RWPE2 (cell line): ENCODE results near the gene FBLN7.

Experiments
- ATAC-seq: fragments of 200-7000 bp; cut with Tn5 transposase; 3 replicates; pipeline ENCODE4 v1.9.1; 2021; ENCODE audit warnings: low read depth
- DNase-seq: peaks from one replicate; pipeline ENCODE4 v3.0.0-alpha.2; 2020; ENCODE audit warnings: low spot score
- H3K27ac ChIP-seq: fragments of 450-650 bp; 2 replicates; pipeline ENCODE4 v1.5.1; 2017; ENCODE audit warnings: mild to moderate bottlenecking; ENCODE audit not compliant: poor library complexity, severe bottlenecking
- H3K27me3 ChIP-seq: fragments of 250-450 bp; sonication (Bioruptor Pico); 2 replicates; pipeline ENCODE4 v1.5.1; 2021; ENCODE audit warnings: mild to moderate bottlenecking, moderate library complexity; ENCODE audit not compliant: insufficient read depth, poor library complexity, severe bottlenecking
- H3K36me3 ChIP-seq: fragments of 250-450 bp; sonication (Bioruptor Pico); 2 replicates; pipeline ENCODE4 v1.5.1; 2020; ENCODE audit warnings: low read depth, mild to moderate bottlenecking, moderate library complexity
- H3K4me1 ChIP-seq: fragments of 250-450 bp; sonication (Bioruptor Pico); 2 replicates; pipeline ENCODE4 v1.5.1; 2021; ENCODE audit warnings: mild to moderate bottlenecking, moderate library complexity; ENCODE audit not compliant: insufficient read depth, poor library complexity, severe bottlenecking
- H3K4me3 ChIP-seq: fragments of 250-450 bp; sonication (Bioruptor Pico); 2 replicates; pipeline ENCODE4 v1.5.1; 2021; ENCODE audit warnings: mild to moderate bottlenecking, moderate library complexity; ENCODE audit not compliant: severe bottlenecking
- H3K9me3 ChIP-seq: fragments of 250-450 bp; sonication (Bioruptor Pico); 2 replicates; pipeline ENCODE4 v1.5.1; 2021; ENCODE audit warnings: mild to moderate bottlenecking, moderate library complexity; ENCODE audit not compliant: severe bottlenecking
- TF ChIP-seq, protein P1 (sequence below): fragments of 450-650 bp; IDR thresholded peaks from one replicate; pipeline ENCODE4 v1.5.1; 2017; ENCODE audit warnings: mild to moderate bottlenecking, moderate library complexity; ENCODE audit not compliant: poor library complexity, severe bottlenecking

The FBLN7 gene

DNA sequence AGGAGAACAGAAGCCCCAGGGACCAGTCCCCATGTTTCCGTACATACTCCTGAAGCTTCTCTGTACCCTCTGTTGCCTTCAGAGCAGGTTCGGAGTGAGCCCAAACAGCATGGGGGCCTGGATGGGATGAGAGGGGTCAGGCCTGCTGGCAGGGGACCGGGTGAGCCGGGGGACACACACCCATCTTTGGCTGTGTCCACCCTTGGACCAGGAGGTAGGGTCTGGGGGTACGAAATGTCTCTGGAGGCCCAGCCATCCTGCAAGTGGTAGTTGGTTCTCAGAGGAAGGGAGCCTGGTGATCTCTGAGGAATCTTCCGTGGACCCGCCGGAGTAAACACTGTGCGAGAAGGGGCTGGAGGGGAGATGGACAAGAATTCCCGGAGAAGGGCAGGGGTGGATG is 15.3 kb downstream of the FBLN7 start:
- ATAC-seq (no peak), DNase-seq (no peak)
- Histone ChIP-seq H3K36me3 (no peaks in the 10 kb centered on the region), H3K27me3 (no peaks in the 10 kb centered on the region), H3K4me3 (no peak overlapping the region), H3K9me3 (no peaks in the 10 kb centered on the region), H3K4me1 (no peaks in the 10 kb centered on the region), H3K27ac (no peak overlapping the region)
- TF ChIP-seq, protein P1, sequence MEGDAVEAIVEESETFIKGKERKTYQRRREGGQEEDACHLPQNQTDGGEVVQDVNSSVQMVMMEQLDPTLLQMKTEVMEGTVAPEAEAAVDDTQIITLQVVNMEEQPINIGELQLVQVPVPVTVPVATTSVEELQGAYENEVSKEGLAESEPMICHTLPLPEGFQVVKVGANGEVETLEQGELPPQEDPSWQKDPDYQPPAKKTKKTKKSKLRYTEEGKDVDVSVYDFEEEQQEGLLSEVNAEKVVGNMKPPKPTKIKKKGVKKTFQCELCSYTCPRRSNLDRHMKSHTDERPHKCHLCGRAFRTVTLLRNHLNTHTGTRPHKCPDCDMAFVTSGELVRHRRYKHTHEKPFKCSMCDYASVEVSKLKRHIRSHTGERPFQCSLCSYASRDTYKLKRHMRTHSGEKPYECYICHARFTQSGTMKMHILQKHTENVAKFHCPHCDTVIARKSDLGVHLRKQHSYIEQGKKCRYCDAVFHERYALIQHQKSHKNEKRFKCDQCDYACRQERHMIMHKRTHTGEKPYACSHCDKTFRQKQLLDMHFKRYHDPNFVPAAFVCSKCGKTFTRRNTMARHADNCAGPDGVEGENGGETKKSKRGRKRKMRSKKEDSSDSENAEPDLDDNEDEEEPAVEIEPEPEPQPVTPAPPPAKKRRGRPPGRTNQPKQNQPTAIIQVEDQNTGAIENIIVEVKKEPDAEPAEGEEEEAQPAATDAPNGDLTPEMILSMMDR, result no peak

DNA sequence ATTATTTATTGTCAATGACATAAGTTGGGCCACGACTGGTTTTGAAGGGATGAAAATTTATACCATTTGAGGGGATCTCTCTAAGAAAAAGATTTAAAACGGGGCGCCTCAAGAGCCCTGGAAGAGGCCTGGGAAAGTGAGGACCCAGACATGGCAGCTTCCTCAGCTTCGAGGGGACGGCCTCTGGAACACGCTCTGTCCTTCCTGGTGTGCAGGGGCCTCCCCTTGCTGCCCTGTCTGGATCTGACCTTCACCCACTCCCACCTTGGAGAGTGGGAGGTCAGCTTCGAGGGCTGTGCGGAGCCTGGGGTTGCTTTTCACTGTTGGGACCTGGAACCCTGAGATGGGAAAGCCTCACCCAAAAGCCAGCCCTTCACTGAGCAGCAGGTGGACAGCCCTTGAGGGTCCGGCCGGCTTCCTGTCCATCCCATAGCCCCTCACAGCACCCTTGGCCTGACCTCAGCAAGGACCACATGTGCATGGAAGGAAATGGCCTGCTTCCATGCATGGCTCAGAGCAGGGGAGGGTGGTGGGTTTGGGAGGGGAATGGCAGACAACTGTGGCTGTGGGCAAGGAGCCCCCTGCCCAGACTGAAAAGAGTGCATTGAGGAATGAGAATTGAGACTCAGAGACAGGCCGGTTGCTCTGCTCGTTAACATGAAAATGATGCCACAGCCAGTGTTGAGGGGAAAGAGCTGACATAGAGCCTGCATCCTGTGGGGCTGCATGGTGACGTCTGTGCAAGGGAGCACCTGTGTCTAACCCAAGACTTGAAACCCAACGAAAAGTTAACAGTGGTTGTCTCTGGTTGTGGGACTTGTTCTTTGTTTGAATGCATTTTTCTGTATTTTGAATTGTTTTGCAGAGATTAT is 16.3 kb downstream of the FBLN7 start:
- H3K4me3 ChIP-seq, result no peak overlapping the region
- H3K9me3 ChIP-seq, result no peaks in the 10 kb centered on the region
- no peak for DNase-seq
- TF ChIP-seq, protein P1, result no peak
- ATAC-seq, result no peak
- no peak overlapping the region for H3K27ac ChIP-seq
- H3K27me3 ChIP-seq, result no peaks in the 10 kb centered on the region
- H3K4me1 ChIP-seq, result no peaks in the 10 kb centered on the region
- no peaks in the 10 kb centered on the region for H3K36me3 ChIP-seq

DNA sequence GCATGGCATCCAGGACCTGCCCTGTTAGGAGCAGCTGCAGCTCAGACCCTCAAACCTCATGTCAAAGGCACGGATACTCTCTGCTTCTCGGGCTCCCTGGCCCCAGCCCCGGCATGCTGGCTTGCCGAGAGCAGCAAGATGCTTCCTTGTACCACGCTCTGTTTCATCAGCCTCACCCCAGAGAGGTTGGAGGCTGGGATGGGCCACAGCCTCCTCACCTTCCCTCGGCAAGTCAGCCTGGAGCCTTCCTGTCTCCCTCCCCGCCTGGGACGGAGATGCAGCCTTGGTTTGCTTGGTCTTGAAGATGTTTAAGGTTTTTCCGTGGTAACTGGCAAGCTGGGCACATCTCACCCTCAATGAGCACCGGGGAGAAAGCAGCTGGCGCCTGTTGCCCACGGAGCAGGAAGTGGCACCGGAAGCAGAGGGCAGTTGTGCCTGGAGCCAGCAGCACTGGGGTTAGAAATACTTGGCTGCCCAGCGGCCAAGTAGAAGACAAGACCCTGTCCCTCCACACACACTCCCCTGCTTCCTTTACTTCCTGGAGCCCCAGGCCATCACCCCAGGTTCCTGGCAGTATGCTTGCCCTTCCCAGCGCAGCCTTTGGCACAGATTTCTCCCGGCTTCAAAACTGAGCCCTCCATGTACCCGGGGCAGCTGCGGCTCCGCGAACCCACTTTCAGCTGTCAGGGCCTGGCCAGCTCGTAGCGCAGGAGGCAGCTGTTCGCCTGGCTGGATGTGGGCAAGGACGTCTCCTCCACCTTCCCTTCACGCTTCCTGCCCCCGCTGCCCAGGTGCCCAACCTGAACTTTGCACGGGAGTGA is 17.4 kb downstream of the FBLN7 start:
- Histone ChIP-seq H3K9me3 (no peaks in the 10 kb centered on the region), H3K4me3 (no peak overlapping the region), H3K36me3 (no peaks in the 10 kb centered on the region), H3K27me3 (no peaks in the 10 kb centered on the region), H3K27ac (no peak overlapping the region), H3K4me1 (no peaks in the 10 kb centered on the region)
- TF ChIP-seq, protein P1, result no peak
- ATAC-seq, result no peak
- DNase-seq, result no peak

DNA sequence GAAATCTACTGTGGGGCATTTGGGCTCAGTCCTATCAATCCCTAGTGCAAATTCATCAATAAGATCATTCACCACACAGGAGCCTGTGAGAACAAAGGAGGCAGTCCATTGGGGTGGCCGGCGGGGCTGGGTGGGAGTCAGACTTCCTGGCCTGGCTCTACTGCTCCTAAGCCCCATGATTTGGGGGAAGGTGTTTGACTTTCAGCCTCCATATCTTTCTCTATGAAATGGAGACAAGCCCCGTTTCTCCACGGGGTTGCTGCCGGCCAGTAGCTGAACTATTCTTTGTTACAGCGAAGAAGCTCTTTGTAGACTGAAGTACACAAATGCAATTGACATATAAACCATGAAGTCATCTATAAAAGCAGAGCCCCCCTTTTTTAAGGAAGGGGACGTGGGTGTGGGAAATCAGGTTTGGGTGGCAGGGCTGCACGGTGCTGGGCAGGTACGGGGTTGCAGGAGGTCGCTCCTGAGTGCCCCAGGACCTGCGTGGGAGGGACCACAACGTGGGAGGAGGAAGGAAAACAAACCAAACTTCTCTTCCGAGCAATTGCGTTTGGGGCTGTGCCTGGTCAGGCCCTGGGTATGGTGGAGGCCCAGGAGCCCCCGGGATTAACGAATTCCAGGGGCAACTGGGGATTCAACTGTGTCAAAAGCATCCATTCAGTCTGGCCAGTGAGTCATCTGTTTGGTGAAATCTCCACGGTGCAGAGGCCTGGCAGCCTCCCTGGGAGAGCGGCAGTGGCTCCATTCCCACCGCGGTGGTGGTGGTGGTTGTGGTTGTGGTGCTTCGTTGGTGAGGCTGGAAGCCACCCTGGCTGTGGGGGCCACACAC is 18.2 kb downstream of the FBLN7 start:
- Histone ChIP-seq H3K27ac (no peak overlapping the region), H3K27me3 (no peaks in the 10 kb centered on the region), H3K4me1 (no peaks in the 10 kb centered on the region), H3K9me3 (no peaks in the 10 kb centered on the region), H3K4me3 (no peak overlapping the region), H3K36me3 (no peaks in the 10 kb centered on the region)
- TF ChIP-seq, protein P1, result no peak
- ATAC-seq, result peak; percentile 48; the same call in 2 of the 3 replicates
- no peak for DNase-seq
